ENCODE measurements around the gene PLEKHH3. TPM values are rescaled to one million over a fixed set of nuclear protein-coding genes. Genes with fewer than 3 reads are reported as not detected.

The PLEKHH3 gene
- total RNA-seq, 1 experiment from 2014 or later: 21.4 TPM

DNA sequence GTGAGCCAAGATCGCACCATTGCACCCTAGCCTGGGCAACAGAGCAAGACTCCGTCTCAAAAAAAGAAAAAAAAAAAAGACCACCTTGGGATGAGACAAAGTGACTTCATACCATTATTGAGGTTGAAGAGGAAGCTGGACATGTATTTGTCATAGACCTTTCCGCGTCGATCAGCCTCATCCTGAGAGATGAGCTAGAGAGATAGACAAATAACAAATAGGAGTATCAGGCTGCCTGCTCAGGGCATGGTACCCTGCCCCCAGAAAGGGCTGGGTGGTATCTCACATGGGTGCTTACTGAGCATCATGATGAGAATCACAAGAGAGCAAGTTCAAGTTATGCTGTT is 27.7 kb upstream of the PLEKHH3 start:
- Histone ChIP-seq H4K20me1 (ENCODE audit: control insufficient read depth, insufficient read depth, insufficient read length) (no peaks in the 10 kb centered on the region), H2BK12ac (ENCODE audit: insufficient read length, low read depth, low read length) (no peak overlapping the region), H3K4me2 (ENCODE audit: insufficient read depth, insufficient read length, low read length) (no peak overlapping the region), H3K9ac (ENCODE audit: extremely low read depth, insufficient read length, low read length) (no peak overlapping the region), H3K14ac (ENCODE audit: insufficient read depth, low read length) (no peak overlapping the region), H2BK20ac (ENCODE audit: low read depth, low read length, poor library complexity, severe bottlenecking) (no peak overlapping the region), H3K79me1 (ENCODE audit: insufficient read depth, low read depth, low read length, poor library complexity, severe bottlenecking) (no peaks in the 10 kb centered on the region), H4K8ac (replicated peaks; ENCODE audit: insufficient read length, low read depth, low read length) (no peak overlapping the region), H3K9me3 (ENCODE audit: control insufficient read depth, low read depth, low read length) (no peaks in the 10 kb centered on the region), H4K5ac (ENCODE audit: insufficient read length, low read depth, low read length) (no peak overlapping the region), H3K18ac (ENCODE audit: insufficient read length, low read depth, low read length) (no peak overlapping the region), H3K56ac (ENCODE audit: insufficient read length, low read depth, low read length) (no peak overlapping the region), H3K23me2 (ENCODE audit: insufficient read length, low read depth, low read length, poor library complexity, severe bottlenecking) (no peaks in the 10 kb centered on the region), H3K4ac (ENCODE audit: low read depth, low read length) (no peak overlapping the region), H3K27me3 (ENCODE audit: insufficient read depth, low read length) (no peaks in the 10 kb centered on the region), H2BK15ac (ENCODE audit: low read depth, low read length) (no peak overlapping the region), H3K4me1 (ENCODE audit: insufficient read depth, low read length) (no peaks in the 10 kb centered on the region), H3T11ph (ENCODE audit: low read length) (no peak overlapping the region), H2BK120ac (ENCODE audit: low read depth, low read length, poor library complexity, severe bottlenecking) (no peak overlapping the region), H4K91ac (ENCODE audit: insufficient read length, low read depth, low read length) (no peak overlapping the region), H3K79me2 (ENCODE audit: insufficient read depth, low read length) (no peaks in the 10 kb centered on the region), H2AK5ac (ENCODE audit: insufficient read length, low read length) (no peak overlapping the region), H3K23ac (ENCODE audit: insufficient read length, low read depth, low read length) (no peak overlapping the region), H2BK5ac (ENCODE audit: insufficient read length, low read length) (no peak overlapping the region), H3K27ac (ENCODE audit: insufficient read length, low read depth, low read length) (no peak overlapping the region), H2AFZ (ENCODE audit: low read length) (no peak overlapping the region)
- WGBS (ENCODE audit: extremely low coverage, insufficient read length, low lambda C conversion rate): no CpG with 5 or more reads among the region's 5 CpGs
- Mint-ChIP-seq H3K27ac (no peak overlapping the region), H3K9me3 (no peaks in the 10 kb centered on the region), H3K36me3 (ENCODE audit: insufficient read depth in 1 of 3, low read depth in 3 of 3) (peaks cover 12 to 64% (median 62%) of the 10 kb centered on the region in 3 experiments; a peak in 6 of 7 replicates), H3K4me1 (peaks cover 2 to 12% of the 10 kb centered on the region in 2 experiments), H3K4me3 (no peak overlapping the region), H3K27me3 (ENCODE audit: low read depth) (no peaks in the 10 kb centered on the region)
- DNase-seq: no peak
- TF ChIP-seq, protein P1, sequence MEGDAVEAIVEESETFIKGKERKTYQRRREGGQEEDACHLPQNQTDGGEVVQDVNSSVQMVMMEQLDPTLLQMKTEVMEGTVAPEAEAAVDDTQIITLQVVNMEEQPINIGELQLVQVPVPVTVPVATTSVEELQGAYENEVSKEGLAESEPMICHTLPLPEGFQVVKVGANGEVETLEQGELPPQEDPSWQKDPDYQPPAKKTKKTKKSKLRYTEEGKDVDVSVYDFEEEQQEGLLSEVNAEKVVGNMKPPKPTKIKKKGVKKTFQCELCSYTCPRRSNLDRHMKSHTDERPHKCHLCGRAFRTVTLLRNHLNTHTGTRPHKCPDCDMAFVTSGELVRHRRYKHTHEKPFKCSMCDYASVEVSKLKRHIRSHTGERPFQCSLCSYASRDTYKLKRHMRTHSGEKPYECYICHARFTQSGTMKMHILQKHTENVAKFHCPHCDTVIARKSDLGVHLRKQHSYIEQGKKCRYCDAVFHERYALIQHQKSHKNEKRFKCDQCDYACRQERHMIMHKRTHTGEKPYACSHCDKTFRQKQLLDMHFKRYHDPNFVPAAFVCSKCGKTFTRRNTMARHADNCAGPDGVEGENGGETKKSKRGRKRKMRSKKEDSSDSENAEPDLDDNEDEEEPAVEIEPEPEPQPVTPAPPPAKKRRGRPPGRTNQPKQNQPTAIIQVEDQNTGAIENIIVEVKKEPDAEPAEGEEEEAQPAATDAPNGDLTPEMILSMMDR (conservative IDR thresholded peaks at IDR 0.05): no peak
